Measurements from ENCODE around the gene ABTB1.

Gene ABTB1

DNA sequence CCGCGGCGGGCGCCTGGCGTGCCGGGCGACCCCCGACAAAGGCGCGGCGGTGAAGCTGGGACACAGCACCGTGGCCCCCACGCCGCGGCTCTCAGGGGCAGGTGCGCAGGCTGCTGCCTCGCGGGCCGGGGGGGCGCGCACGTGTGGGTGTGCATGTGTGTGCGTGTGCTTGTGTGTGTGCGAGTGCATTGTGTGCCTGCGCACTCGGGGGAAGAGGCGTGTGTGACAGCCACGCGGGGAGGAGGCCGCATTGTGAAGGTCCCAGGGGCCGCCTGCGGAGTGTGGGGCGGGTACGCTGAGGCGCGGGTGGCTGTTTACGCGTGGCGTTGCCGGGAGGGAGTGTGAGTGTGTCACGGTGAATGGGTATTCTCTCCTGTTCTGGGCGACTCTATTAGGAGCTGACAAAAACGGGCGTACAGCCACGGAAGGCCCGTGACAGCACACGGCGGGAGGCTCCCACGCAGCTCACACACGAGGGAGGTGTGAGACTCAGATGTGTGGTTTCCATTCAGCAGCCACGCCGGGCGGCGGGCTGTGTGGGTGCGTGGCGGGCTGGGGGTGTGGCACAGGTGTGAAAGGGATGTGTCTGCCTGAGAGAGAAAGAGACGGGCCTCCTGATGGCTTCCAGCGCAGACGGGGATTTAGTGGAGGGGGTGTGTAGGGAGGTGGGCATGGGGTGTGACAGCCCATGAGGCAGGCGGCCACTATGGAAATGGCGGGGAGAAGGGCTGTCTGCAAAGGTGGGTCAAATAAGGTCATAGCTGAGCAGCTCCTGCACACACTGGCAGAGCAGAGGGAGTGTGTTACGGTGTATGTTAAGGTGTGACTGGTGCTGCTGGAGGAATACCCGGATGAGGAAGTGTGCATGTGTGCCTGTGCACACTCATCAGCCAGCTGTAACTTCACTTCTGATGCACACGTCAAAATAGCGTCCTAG lies 43.0 kb upstream of the ABTB1 start (continued):
- TF ChIP-seq YY1 (tag by site-specific recombination; IDR thresholded peaks at IDR 0.05), result no peak
- no peak for TF ChIP-seq ZNF654 (tag by site-specific recombination; IDR thresholded peaks at IDR 0.05; ENCODE audit: low read depth)
- TF ChIP-seq ZBTB20 (tag by site-specific recombination; IDR thresholded peaks at IDR 0.05), result 0 out of 2 replicates have a peak, but pooled peaks have one; percentile 14
- TF ChIP-seq ZNF704 (tag by site-specific recombination; IDR thresholded peaks at IDR 0.05), result no peak
- no peak for TF ChIP-seq ZNF768 (tag by site-specific recombination; IDR thresholded peaks at IDR 0.05)
- TF ChIP-seq REPIN1 (tag by site-specific recombination; IDR thresholded peaks at IDR 0.05; ENCODE audit: low read depth), result no peak
- no peak for TF ChIP-seq ZNF670 (tag by site-specific recombination; IDR thresholded peaks at IDR 0.05; ENCODE audit: low read depth)
- no peak for TF ChIP-seq ZNF629 (tag by site-specific recombination; IDR thresholded peaks at IDR 0.05)
- TF ChIP-seq ZNF423 (tag by site-specific recombination; IDR thresholded peaks at IDR 0.05), result no peak
- no peak for TF ChIP-seq ZNF701 (tag by site-specific recombination; IDR thresholded peaks at IDR 0.05)
- TF ChIP-seq, protein P1, sequence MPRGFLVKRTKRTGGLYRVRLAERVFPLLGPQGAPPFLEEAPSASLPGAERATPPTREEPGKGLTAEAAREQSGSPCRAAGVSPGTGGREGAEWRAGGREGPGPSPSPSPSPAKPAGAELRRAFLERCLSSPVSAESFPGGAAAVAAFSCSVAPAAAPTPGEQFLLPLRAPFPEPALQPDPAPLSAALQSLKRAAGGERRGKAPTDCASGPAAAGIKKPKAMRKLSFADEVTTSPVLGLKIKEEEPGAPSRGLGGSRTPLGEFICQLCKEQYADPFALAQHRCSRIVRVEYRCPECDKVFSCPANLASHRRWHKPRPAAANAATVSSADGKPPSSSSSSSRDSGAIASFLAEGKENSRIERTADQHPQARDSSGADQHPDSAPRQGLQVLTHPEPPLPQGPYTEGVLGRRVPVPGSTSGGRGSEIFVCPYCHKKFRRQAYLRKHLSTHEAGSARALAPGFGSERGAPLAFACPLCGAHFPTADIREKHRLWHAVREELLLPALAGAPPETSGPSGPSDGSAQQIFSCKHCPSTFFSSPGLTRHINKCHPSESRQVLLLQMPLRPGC (tag by site-specific recombination; IDR thresholded peaks at IDR 0.05), result no peak
- TF ChIP-seq ZNF274 (IDR thresholded peaks at IDR 0.05; ENCODE audit: low read length), result no peak
- TF ChIP-seq ZNF274 (tag by site-specific recombination; IDR thresholded peaks at IDR 0.05; ENCODE audit: borderline replicate concordance), result no peak
- no peak for TF ChIP-seq ZNF10 (tag by site-specific recombination; IDR thresholded peaks at IDR 0.05)
- TF ChIP-seq ZNF341 (tag by site-specific recombination; IDR thresholded peaks at IDR 0.05; ENCODE audit: low read depth), result peak; percentile 66; the same call in 1 of the 2 replicates
- no peak for TF ChIP-seq PRDM2 (tag by site-specific recombination; IDR thresholded peaks at IDR 0.05; ENCODE audit: borderline replicate concordance)
- no peak for TF ChIP-seq ZNF561 (tag by site-specific recombination; IDR thresholded peaks at IDR 0.05; ENCODE audit: borderline replicate concordance)
- TF ChIP-seq, protein P2, sequence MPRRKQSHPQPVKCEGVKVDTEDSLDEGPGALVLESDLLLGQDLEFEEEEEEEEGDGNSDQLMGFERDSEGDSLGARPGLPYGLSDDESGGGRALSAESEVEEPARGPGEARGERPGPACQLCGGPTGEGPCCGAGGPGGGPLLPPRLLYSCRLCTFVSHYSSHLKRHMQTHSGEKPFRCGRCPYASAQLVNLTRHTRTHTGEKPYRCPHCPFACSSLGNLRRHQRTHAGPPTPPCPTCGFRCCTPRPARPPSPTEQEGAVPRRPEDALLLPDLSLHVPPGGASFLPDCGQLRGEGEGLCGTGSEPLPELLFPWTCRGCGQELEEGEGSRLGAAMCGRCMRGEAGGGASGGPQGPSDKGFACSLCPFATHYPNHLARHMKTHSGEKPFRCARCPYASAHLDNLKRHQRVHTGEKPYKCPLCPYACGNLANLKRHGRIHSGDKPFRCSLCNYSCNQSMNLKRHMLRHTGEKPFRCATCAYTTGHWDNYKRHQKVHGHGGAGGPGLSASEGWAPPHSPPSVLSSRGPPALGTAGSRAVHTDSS (tag by site-specific recombination; IDR thresholded peaks at IDR 0.05), result no peak
- no peak for TF ChIP-seq HOXD13 (CRISPR knock-in tag; IDR thresholded peaks at IDR 0.05; ENCODE audit: borderline replicate concordance)
- TF ChIP-seq EGR2 (tag by site-specific recombination; IDR thresholded peaks at IDR 0.05; ENCODE audit: low read depth), result peak; percentile 77

Data from HEK293 (cell line).